ENCODE measurements around the gene SFMBT1.

The SFMBT1 gene

DNA sequence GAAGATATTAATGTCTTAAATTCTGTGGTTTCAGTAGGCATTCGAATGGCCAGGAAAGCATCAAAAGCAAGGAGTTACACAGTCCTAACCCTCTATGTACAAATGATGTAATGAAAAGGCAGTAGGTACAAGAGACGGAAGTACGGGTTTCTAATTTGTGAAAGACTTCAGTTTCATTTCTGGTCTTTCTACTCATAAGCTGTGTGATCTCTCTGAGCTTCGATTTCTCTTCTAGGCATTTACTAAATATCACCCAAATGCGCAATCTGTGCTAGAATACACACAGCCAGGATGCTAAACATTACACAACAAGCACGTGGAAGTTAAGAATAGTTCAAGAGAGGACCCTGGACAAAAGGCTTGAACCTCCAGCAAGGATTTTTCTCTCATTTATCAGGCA lies 130.6 kb downstream of the SFMBT1 start:
- DNase-seq, result no peak

DNA sequence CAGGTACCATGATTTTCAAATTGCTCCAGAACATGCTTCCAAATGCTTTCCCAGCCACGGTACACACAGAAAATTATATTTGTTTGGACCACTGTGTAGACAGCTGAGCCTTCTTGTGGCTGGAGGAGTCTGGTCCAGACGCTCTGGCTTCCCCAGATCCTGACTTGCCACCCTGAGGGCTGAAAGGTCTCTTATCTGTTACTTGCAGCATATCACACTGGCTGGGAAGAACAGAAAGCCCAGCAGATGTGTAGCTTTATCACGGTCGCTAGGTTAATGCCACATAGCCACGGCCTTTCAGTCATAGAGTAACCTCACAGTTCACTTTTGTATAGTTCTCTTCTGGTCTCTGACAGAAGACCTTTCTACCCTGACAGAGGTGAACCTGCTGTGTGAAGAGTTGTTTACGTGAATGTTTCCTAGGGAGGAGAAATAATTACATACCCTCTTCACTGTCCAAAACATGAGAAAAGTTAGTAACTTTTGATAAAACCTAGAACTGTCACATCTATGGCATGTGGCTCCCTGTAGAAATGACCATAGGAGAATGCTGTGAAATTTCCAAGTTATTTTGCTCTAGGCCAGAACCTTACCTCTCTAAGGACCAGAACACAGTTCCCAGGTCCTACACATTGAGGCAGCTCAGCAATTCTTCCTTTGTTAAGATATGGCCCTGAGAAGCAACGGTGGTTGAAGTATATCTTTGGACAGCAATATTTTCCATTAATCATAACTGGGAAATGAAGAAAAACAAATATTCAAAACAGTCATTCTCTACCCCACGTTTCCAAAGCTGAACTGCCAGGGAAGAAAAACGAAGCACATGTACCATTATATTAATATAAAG lies 132.8 kb downstream of the SFMBT1 start:
- no peak for DNase-seq

DNA sequence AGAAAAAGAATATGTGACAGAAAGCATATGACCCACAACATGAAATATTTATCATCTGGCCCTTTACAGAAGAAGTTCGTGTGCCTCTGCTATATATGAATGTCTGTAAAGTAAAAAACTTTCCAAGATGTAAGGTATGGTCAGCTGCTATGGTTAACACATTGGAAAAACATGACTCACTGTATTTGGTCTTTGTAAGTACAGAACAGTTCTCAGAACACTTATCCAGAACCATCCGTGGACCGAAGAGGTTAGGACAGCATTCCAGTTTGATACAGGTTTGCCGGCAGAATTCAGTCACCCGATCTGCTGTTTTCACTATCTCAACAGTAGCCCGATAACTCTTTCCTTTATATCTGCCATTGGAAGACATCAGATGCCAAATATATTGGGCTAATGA lies 135.1 kb downstream of the SFMBT1 start:
- DNase-seq, result no peak

DNA sequence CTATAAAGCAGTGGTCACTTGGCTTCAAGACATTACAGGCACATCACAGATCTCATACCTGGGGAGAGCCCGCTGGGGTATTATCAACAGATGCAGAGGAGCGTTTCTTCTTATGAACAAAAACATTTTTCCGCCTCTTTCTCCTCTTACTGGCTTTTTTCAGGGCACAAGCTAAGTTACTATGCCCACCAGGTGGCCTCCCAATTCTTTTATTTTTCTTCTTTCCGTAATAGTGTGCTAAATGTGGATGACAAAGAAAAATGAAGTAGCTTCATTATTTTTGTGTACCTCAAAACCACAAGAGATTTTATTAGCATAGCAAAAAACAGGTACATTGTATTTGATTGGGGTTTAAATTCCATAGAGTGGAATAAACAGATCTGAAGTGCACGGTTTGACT lies 138.4 kb downstream of the SFMBT1 start:
- no peak for DNase-seq

DNA sequence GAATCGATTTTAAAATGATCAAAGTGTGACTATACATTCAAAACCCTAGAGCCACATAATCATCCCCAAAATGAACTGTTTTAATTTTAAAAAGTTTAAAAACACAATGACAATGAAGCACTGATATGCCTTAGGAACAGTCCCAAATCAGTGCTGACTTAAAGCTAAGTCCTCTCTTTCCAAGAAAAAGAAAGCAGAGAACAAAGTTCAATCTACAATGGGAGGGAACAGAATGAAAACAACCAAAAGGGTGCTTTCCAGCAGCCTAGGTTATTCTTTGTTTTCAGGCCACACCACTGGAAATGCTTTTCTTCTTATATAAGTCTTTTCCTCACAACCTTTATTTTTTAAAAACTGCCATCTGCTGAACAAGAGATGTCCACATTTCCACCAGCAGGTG lies 141.3 kb downstream of the SFMBT1 start:
- no peak for DNase-seq

DNA sequence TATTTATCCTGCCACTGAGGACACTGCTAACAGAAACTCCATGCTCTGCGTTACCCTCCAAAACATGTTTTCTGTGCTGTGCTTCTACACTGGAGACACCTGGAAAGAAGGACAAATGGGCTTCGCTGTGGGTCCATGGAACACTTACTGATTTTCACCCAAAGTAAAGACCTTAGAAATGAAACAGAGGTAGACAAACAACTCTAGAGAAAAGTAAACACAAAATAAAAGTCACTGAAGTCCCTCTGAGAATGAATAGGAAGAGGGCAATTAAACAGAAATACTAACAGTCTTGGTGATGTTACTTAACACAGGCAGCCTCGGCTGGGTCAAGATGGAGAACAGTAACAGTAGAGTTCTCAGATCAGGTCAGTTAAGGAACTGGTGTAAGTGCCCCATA lies 141.9 kb downstream of the SFMBT1 start:
- DNase-seq, result no peak

DNA sequence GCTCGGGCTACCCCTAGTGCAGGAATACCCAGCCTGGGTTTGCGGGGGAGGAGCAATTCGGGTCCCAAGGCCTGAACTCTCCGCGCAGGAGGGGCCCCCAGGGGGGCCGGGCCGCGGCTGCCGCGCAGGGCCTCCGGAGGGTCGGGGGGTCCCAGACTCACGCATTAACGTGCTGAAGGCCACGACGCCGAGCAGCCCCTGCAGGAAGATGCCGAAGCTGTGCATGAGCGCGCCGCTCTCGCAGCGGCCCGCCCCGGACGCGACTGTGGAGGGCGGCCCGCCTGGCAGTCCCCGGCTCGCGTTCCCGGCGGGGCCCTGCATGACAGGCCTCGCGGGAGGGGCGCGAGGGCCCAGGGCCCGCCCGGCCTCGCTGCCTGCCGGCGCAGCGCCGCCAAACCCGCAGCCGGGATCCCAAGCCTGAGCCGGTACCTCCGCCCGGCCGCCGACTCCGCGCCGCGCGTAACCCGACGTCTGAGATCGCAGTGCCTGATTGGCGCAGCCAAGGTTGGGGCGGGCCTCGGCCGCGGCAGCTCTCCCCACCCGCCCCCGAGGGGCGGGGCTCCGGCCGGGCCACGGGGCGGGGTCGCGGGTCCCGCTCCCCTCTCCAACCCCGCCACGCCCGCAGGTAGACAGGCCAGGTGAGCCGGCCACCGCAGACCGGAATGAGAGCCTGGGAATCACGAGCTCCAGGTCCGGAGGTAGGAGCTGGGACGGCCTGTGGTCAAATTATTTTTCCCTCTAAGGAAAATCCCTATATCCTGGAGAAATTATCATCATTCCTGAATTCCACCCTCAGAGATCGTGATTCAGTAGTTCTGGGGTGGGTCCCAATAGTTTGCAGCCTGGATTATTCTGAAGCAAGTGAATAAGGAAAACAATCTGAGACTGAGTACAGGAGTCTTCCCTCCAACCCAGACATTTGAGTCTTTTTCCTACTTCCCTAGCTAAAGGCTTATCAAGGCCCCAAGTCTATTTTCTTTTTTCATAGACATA lies 148.4 kb downstream of the SFMBT1 start, which contains the start of gene STIMATE:
TSS of gene STIMATE (minus strand) at position 419 of the 993 bp plus-strand sequence. CDS start at position 321, 98 bp downstream.
- DNase-seq, result peak; percentile 74

DNA sequence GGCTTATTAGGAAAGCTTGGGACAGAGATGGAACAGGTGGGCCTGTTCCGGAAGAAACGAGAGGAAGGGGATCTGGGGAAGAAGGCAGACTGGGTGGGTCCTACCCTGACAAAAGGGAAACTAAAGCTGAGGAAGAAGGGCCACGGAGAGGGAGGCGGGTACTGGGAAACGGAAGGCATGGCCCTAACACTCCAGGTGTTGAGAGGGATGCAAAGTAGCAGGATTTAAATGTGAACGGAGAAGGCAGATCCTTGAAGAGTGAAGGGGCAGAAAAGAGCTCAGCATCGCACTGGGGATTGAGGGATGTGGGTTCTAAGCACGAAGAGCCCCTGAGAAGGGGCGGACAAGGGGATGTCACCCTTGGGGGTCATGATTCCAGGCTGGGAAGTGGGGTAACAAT lies 149.3 kb downstream of the SFMBT1 start:
- no peak for DNase-seq

DNA sequence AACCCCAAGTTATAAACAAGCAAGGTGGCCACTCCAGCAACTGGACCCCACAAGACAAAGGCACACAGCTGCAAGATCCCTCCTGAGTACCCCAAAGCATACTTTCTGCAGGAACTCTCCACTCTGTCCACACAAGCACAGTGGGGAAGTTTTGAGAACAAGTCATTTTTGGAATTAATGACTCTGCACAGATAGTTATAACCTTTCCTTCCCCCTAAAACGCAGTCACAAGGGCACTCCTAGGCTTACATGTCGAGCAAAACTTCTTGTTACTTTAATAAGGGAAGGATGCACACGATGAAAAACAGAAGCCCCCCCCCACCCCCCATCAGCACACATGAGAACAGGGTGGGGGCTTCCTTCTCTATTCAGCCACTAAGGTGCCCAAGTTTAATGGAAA lies 149.7 kb downstream of the SFMBT1 start:
- no peak for DNase-seq

DNA sequence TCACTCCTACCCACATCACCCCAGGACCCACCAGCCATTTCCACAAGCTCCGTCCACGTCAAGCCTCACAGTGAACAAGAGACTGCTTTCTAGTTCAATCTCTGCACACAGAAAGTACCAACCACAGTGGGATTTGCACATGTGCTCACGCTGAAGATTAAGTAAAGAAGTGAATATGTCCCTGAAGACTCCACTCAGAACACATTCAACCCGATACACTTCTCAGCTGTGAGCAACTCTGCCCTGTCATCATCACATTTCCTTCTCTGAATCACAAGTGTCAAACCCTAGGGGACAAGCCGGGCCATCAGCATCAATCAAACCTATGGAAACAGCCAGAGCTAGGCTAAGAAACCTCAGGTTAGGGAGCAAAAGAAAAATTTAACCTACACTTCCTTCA lies 150.5 kb downstream of the SFMBT1 start:
- DNase-seq, result no peak

DNA sequence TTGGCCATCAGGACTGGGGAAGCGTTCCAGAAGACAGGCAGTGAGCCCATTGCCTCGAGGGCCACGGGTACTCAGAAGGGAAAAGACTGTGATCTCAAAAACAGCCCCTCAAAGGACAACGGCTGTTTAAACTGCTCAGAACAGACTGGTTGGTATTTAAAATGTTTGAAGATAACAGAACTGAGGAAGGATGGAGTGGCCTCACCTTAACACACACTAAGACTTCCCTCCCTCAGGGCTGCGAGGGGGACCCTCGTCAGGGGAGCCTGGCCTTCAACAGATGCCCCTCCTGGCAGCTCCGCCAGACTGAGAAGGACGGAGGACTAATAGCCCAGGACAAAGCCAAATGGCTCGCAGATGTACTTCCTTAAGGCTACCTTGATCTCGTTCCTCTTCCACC lies 151.1 kb downstream of the SFMBT1 start:
- no peak for DNase-seq

DNA sequence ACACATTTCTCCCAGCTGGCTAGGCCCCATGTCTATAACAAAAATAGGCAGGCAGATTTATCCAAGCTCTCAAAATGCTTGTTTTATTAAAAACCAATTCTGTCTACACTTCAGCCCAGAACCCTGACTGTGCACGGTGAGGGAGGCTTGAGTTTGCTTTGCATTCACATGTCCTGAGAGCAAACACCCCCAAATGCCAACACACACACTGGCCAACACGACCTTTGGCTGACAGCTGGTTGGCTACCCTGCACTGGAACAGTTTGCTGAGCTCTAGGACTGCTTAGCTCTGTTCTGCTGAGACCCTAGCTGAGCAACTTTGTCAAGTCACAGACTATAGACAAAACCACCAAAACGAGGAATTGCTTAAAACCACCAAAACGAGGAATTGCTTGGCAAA lies 152.2 kb downstream of the SFMBT1 start:
- DNase-seq, result no peak

DNA sequence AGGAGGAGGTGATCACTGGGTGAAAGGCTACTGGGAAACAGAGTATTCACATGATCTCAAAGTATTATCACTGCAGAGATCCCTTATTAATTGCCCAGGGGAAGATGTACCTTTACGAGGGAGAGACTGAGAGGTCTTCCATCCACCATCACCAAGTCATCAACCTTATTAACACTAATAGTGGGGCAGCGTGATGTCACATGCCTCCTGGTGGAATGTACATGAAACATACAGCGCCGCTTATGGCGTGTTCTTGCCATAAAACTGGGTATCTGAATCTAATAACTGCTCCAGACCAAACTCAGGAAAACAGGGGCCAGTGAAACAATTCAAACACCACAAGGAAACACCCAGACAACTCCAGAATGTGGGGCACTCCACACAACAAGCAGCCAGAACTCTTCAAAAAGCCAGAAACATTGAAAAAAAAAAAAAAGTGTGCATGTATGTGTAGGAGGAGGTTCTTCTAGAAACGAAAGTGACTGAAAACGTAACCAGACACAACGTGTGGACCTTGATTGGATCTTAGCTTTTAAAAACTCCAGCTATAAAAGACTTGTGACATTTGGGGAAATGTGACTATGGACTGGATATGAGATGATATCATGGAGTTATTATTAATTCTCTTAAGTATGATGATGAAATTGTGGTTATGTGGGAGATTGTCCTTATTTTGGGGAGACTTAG lies 153.1 kb downstream of the SFMBT1 start:
- DNase-seq, result no peak

DNA sequence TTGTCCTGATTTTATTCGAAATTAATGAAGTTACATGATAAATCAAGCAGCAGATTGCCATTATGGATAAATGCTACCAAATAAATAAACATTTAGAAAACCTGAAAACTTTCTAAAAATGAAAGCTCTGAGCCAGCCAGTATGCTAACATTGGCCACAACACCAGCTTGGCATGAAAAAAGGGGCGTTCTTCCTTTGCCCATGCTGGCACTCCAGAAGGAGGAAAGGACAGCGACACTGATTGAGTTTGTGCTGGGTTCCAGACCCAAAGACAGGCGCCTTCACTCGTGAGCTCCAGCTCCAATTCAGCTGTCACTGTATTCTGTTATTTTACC lies 153.6 kb downstream of the SFMBT1 start:
- no peak for DNase-seq

DNA sequence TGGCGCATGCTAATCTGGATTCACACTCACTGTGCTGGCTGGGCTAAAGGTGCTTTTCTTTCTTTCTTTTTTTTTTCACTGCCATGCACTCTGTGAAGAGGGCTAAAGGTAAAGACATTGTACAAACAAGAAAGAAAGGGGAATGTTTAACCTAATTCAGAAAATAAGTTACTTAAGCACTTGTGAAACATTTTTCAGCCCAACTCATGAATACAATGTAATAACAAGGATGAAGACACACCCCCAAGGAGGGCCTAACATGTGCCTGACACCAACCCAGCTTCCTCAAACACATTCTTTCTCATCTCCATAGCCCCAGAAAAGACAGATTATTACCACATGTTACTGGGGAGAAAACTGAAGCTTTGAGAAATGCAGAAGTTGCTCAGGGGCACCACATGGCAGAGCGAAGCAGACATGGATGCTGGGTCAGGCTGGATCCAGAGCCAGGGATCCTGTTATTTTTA lies 154.2 kb downstream of the SFMBT1 start:
- DNase-seq, result no peak

DNA sequence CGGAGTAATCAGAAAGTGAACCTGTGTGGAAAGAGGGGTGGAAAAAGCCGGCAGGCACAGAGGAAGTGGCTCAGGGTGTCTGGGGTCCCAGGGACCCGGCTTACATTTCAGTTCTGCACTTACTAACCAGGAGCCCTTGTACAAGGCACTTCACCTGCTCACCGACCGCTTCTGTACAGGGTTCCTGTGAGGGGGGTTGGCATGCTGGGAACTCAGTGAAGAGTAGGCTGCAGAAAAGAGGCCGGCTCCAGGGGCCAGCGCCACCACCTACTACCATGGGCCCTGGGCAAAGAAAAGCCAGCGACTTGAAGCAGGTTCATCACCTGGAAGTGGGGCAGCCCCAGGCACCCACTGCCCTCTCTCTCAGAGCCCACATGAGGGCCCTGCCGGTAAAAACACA lies 154.7 kb downstream of the SFMBT1 start:
- DNase-seq, result no peak

DNA sequence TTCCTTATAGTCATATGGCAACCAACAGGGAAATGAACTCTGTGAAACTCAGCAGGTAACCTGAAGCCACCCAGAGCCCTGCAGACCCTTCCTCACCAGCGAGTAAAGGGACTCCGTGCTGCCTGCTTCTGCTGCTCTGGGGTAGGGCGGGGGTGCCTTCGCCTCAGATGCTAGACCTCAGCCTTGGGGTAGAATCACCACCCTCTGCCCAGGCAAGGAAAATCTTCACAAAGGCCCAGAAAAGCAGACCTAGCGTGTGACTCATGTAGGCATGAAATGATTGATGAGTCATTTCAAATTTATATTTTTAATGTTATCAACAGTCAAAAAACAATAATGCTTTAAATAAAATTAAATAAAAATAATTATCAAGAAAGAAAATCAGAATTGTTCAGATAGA lies 155.1 kb downstream of the SFMBT1 start:
- DNase-seq, result no peak

DNA sequence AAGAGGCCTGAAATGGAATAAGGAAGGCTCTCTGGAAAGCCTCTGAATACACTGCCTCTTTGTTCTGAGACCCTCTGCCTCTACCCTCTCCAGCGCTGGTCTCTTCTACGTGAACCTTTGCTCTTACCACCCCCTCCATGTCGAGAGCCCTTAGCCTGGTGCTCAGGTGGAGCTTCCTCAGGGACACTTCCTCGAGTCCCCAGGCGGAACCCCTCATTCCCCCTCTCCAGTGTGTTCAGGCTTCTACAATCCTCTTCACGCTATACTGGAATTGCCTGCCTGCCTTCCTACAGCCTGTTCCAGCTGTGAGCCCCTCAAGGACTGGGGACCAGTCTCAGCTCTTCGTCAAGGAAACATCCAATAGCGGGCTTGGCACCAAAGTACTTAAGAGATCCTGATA lies 156.0 kb downstream of the SFMBT1 start:
- no peak for DNase-seq

DNA sequence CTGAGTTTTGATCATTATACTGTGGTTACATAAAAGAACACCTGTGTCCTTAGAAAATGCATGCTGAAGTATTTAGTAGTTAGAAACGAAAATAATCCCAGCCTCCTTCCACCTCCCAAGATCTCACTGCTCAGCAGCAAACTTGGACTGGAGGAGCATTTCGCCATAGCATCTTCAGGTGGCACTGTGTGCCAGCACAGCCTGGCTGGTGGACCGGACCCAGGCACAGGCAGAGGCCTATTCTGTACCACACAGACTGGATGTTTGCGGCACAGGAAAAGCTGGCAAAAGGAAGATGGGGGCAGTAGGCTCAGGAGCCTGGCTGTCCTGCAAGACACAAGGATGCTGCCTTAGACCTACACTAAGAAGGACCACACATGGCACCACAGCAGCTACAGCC lies 158.7 kb downstream of the SFMBT1 start:
- DNase-seq, result no peak

DNA sequence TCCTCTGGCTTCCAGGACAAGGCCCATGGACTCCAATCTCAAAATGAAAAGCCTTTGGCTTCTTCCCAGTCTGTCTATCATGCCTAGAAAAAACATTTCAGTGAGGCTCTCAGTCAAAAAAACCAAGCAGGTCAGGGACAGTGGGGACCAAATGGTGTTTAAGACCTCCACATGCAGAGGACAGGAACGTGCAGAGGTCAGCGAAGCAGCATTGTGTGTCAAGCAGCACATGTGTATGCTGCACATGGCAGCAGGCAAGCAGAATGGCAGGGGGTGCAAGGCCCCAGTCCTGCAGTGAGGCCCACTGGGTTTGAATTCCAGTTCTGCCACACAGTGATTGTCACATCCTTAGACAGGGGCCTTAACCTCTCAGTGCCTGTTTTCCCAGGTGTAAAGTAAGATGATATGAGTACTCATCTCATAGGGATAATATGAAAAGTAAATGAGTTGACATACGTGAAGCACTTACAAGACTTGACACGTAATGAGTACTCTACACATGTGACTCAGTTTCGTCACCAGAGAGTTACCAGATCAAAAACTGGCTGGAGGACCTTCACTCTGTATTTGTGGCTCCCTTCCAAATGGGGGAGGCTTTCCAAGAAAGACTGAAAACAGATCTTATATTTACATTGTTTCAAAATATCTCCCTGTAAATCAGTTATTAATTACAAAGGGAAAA lies 159.7 kb downstream of the SFMBT1 start:
- DNase-seq, result no peak

DNA sequence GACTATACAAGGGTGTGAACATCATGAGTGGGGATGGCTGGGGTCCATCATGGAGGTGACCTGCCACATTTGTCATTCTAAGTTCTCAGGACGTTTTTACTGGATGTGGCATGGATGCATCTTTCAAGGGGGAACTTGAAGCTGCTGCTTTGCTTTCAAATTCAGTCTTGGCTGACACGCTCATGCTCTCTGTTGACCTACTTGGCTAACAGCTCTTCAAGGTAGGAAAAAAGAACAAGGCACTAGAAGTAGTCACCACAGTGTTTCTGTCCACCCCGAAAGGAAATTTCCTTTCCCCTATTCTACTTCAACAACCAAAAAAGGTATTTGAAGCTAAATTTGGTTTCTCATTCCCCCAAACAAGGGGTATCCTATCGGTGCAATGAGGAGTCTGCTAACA lies 163.5 kb downstream of the SFMBT1 start:
- DNase-seq, result no peak

DNA sequence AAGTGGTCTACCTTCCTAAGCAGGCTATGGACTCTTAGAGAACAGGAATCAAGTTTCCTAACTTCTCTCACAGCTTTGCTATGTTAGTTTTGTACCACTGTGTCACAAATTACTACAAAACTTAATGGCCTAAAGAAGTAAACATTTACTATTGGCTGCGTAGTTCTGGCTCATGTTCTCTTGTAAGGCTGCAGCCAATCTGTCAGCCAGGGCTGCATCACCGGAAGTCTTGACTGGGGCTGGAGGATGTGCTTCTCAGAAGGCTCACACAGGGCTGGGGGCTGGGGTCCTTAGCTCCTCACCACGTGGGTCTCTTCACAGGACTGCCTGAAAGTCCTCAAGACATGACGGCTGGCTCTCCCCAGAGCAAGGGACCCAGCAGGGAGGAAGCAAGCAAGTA lies 164.0 kb downstream of the SFMBT1 start:
- no peak for DNase-seq

DNA sequence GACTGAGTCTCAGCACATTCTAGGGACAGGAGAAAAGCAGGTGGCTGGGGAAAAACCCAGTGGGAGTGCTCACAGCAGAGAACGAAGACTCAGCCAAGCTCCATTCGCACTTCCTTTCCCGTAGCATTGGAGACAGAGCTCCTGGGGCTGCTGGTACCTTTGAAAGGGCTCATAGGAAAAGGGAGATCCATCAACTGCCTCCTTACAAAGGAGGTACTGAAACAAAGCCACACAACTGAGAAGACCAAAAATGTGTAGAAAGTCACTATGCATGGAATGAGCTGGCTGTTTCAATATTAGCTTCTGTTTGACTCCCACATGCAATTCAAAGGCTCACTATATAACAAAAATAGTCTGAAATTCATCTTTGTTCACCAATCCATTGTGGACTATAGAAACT lies 165.4 kb downstream of the SFMBT1 start:
- no peak for DNase-seq
